PC-9 (cell line): ENCODE results near the gene DYNLRB1.

Source experiments
- EZH2 ChIP-seq: fragments of 200-600 bp; sonication (generic); IDR thresholded peaks from 2 replicates; pipeline ENCODE4 v1.8.0; 2017; ENCODE audit warnings: antibody characterized with exemption, low read depth
- TF ChIP-seq, protein P1 (sequence below): fragments of 200-600 bp; sonication (generic); conservative IDR thresholded peaks from 2 replicates; pipeline ENCODE4 v1.6.1; 2017; ENCODE audit warnings: mixed run types, antibody characterized with exemption, mild to moderate bottlenecking, moderate library complexity

DNA sequence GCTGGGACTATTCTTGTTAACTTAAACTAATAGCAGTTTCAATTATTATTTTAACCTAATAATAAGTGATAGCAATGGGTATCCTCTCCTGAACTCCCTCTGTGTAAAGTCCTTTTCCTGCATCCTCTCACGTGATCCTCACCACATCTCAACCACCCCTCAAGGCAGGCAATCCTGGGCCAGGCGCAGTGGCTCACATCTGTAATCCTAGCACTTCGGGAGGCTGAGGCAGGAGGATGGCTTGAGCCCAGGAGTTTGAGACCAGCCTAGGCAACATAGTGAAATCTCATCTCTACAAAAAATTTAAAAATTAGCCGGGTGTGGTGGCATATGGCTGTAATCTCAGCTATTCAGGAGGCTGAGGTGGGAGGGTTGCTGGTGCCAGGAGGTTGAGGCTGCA lies 66.0 kb downstream of the DYNLRB1 start:
- TF ChIP-seq, protein P1, sequence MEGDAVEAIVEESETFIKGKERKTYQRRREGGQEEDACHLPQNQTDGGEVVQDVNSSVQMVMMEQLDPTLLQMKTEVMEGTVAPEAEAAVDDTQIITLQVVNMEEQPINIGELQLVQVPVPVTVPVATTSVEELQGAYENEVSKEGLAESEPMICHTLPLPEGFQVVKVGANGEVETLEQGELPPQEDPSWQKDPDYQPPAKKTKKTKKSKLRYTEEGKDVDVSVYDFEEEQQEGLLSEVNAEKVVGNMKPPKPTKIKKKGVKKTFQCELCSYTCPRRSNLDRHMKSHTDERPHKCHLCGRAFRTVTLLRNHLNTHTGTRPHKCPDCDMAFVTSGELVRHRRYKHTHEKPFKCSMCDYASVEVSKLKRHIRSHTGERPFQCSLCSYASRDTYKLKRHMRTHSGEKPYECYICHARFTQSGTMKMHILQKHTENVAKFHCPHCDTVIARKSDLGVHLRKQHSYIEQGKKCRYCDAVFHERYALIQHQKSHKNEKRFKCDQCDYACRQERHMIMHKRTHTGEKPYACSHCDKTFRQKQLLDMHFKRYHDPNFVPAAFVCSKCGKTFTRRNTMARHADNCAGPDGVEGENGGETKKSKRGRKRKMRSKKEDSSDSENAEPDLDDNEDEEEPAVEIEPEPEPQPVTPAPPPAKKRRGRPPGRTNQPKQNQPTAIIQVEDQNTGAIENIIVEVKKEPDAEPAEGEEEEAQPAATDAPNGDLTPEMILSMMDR: no peak
- no peak for TF ChIP-seq EZH2
